ENCODE results near the gene EPS8L2. TPM values are rescaled to one million over a fixed set of nuclear protein-coding genes. Genes with fewer than 3 reads are reported as not detected.

Gene EPS8L2
- polyA plus RNA-seq, 3 donors: 0.55 TPM; not detected in 2

DNA sequence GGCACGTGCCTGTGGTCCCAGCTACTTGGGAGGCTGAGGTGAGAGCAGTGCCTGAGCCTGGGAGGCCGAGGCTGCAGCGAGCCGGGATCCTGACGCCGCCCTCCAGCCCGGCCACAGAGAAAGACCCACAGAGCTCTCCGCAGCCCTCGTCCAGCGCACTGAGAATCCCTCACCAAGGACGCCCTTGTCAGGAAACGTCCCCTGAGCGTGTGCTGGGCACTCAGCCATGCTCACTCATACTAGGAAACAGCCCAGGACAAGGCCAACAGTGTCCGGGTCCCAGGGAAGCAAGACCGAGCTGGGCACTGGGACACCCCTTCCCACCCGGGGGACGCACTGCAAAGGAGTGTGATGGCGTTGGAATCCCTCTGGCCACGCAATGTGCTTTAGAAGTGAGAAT is 25.6 kb upstream of the EPS8L2 start:
- no peaks in the 10 kb centered on the region for H3K27me3 ChIP-seq (ENCODE audit: control insufficient read depth in 2 of 2, insufficient read depth in 2 of 2, low read length in 2 of 2)
- H3K9ac ChIP-seq (ENCODE audit: insufficient read depth, low read length, poor library complexity, severe bottlenecking): no peak overlapping the region
- Mint-ChIP-seq H3K27me3 (ENCODE audit: low read depth in 3 of 3) (no peaks in the 10 kb centered on the region), H3K27ac (no peak overlapping the region), H3K4me1 (no peaks in the 10 kb centered on the region), H3K9me3 (peaks cover 0 to 6% (median 0%) of the 10 kb centered on the region in 7 donors), H3K4me3 (no peak overlapping the region), H3K36me3 (peaks cover 72 to 98% of the 10 kb centered on the region in 2 donors)
- intact Hi-C loops (cut with micrococcal nuclease): no loop called here
- H3K4me2 ChIP-seq (replicated peaks; ENCODE audit: extremely low read depth, low read length, poor library complexity, severe bottlenecking): no peak overlapping the region
- H3K4me1 ChIP-seq (ENCODE audit: control insufficient read depth in 1 of 2, insufficient read depth in 2 of 2, low read length in 2 of 2): no peaks in the 10 kb centered on the region
- H4K20me1 ChIP-seq (ENCODE audit: insufficient read depth, low read length): no peaks in the 10 kb centered on the region
- DNase-seq: no peak
- TF ChIP-seq, protein P1, sequence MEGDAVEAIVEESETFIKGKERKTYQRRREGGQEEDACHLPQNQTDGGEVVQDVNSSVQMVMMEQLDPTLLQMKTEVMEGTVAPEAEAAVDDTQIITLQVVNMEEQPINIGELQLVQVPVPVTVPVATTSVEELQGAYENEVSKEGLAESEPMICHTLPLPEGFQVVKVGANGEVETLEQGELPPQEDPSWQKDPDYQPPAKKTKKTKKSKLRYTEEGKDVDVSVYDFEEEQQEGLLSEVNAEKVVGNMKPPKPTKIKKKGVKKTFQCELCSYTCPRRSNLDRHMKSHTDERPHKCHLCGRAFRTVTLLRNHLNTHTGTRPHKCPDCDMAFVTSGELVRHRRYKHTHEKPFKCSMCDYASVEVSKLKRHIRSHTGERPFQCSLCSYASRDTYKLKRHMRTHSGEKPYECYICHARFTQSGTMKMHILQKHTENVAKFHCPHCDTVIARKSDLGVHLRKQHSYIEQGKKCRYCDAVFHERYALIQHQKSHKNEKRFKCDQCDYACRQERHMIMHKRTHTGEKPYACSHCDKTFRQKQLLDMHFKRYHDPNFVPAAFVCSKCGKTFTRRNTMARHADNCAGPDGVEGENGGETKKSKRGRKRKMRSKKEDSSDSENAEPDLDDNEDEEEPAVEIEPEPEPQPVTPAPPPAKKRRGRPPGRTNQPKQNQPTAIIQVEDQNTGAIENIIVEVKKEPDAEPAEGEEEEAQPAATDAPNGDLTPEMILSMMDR (IDR thresholded peaks at IDR 0.05): no peak
- H3K36me3 ChIP-seq (replicated peaks in 1 of 2; ENCODE audit: control insufficient read depth in 1 of 2, insufficient read depth in 2 of 2, low read length in 2 of 2): peaks cover 61 to 92% of the 10 kb centered on the region in 2 donors
- no peak overlapping the region for H3K27ac ChIP-seq (ENCODE audit: low read depth in 1 of 2, low read length in 2 of 2)
- no peaks in the 10 kb centered on the region for H3K79me2 ChIP-seq (ENCODE audit: insufficient read depth, low read length)
- no peak overlapping the region for H3K4me3 ChIP-seq (replicated peaks in 1 of 3; ENCODE audit: low read depth in 2 of 3, low read length in 3 of 3)
- 95% methylated on average over 19 of the region's 19 CpGs for WGBS (ENCODE audit: insufficient coverage)
- no peaks in the 10 kb centered on the region for H3K9me3 ChIP-seq (replicated peaks in 1 of 2; ENCODE audit: control insufficient read depth in 1 of 2, insufficient read depth in 1 of 2, low read length in 2 of 2)
- no peak overlapping the region for H2AFZ ChIP-seq (ENCODE audit: insufficient read depth, low read depth, low read length, poor library complexity, severe bottlenecking)

DNA sequence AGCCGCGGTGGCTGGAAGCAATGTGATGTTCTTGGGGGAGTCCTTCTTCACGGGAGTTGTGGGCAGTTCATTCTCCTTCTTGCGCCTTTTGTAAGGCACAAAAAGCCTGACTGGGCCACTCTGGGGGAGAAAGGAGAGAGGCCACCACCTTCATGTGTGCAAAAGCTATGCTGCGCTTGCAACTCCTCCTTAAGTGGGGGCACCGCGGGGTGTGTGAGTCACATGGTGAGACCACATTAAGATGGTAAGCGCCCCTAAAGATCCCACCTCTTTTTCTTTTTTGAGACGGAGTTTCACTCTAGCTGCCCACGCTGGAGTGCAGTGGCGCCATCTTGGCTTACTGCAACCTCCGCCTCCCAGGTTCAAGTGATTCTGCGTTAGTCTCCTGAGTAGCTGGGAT is 25.1 kb upstream of the EPS8L2 start:
- no peaks in the 10 kb centered on the region for H3K27me3 ChIP-seq (ENCODE audit: control insufficient read depth in 2 of 2, insufficient read depth in 2 of 2, low read length in 2 of 2)
- no peak overlapping the region for H3K4me3 Mint-ChIP-seq
- H3K27ac Mint-ChIP-seq: peak overlapping the region in 1 of 7 donors; percentile 58
- peaks cover 0 to 6% (median 0%) of the 10 kb centered on the region in 7 donors for H3K9me3 Mint-ChIP-seq
- H3K4me3 ChIP-seq (replicated peaks in 1 of 3; ENCODE audit: low read depth in 2 of 3, low read length in 3 of 3): no peak overlapping the region
- H3K4me2 ChIP-seq (replicated peaks; ENCODE audit: extremely low read depth, low read length, poor library complexity, severe bottlenecking): no peak overlapping the region
- no peaks in the 10 kb centered on the region for H3K79me2 ChIP-seq (ENCODE audit: insufficient read depth, low read length)
- no peaks in the 10 kb centered on the region for H3K9me3 ChIP-seq (replicated peaks in 1 of 2; ENCODE audit: control insufficient read depth in 1 of 2, insufficient read depth in 1 of 2, low read length in 2 of 2)
- H3K36me3 Mint-ChIP-seq: peaks cover 72 to 98% of the 10 kb centered on the region in 2 donors
- intact Hi-C loops (cut with micrococcal nuclease): no loop called here
- H3K4me1 ChIP-seq (ENCODE audit: control insufficient read depth in 1 of 2, insufficient read depth in 2 of 2, low read length in 2 of 2): no peaks in the 10 kb centered on the region
- TF ChIP-seq, protein P1 (IDR thresholded peaks at IDR 0.05): no peak
- no peaks in the 10 kb centered on the region for H3K27me3 Mint-ChIP-seq (ENCODE audit: low read depth in 3 of 3)
- H3K36me3 ChIP-seq (replicated peaks in 1 of 2; ENCODE audit: control insufficient read depth in 1 of 2, insufficient read depth in 2 of 2, low read length in 2 of 2): peaks cover 64 to 94% of the 10 kb centered on the region in 2 donors
- H3K27ac ChIP-seq (ENCODE audit: low read depth in 1 of 2, low read length in 2 of 2): no peak overlapping the region
- DNase-seq: no peak
- no peaks in the 10 kb centered on the region for H4K20me1 ChIP-seq (ENCODE audit: insufficient read depth, low read length)
- WGBS (ENCODE audit: insufficient coverage): 98% methylated on average over 7 of the region's 13 CpGs
- H3K9ac ChIP-seq (ENCODE audit: insufficient read depth, low read length, poor library complexity, severe bottlenecking): no peak overlapping the region
- H3K4me1 Mint-ChIP-seq: no peaks in the 10 kb centered on the region
- no peak overlapping the region for H2AFZ ChIP-seq (ENCODE audit: insufficient read depth, low read depth, low read length, poor library complexity, severe bottlenecking)
